Right atrium auricular region (tissue), 2 donors: ENCODE results near the gene ZNF491. TPM values are rescaled to one million over a fixed set of nuclear protein-coding genes. Genes with fewer than 3 reads are reported as not detected.
"Not testable (repeated sequence)": the region's sequence is repeated elsewhere in the genome, so short reads cannot be mapped to it uniquely, and the experiment has no call there.

ENCODE experiments used
- DNase-seq: peaks from one replicate; pipeline ENCODE4 v3.0.0-alpha.2; 2019; ENCODE audit warnings: low spot score
- H3K27ac ChIP-seq, 2 donors: fragments of 200-600 bp; sonication (generic); 1 replicate in 1 of 2; 2 replicates in 1 of 2; pipeline ENCODE4 v1.5.1; 2016 to 2019
- H3K27me3 ChIP-seq, 2 donors: fragments of 200-600 bp; sonication (generic); one replicate each; pipeline versions ENCODE4 v1.5.1 to v1.6.0; 2017 to 2019
- H3K36me3 ChIP-seq: fragments of 200-600 bp; sonication (generic); one replicate; pipeline ENCODE4 v1.5.1; 2016
- H3K4me1 ChIP-seq, 2 donors: fragments of 200-600 bp; sonication (generic); one replicate each; pipeline versions ENCODE4 v1.5.1 to v1.6.0; 2017 to 2019
- H3K4me3 ChIP-seq, 2 donors: fragments of 200-600 bp; sonication (generic); 1 replicate in 1 of 2; 2 replicates in 1 of 2; pipeline ENCODE4 v1.5.1; 2017 to 2019; ENCODE audit warnings: mild to moderate bottlenecking in 1 of 2, moderate library complexity in 1 of 2
- H3K9me3 ChIP-seq, 2 donors: fragments of 200-600 bp; sonication (generic); one replicate each; pipeline ENCODE4 v1.5.1; 2019
- CTCF ChIP-seq, 2 donors: fragments of 200-600 bp; sonication (generic); IDR thresholded peaks; one replicate each; pipeline ENCODE4 v1.5.1; 2019; ENCODE audit warnings: antibody characterized with exemption in 2 of 2
- total RNA-seq, 2 donors: library from RNA; depleted of rRNA; stranded (reverse); fragments of >200 nt; gene quantifications; one replicate each; pipeline ENCODE4 v1.1.0, GENCODE V29; 2016

ZNF491 gene
- total RNA-seq, 2 donors from 2014 or later = 1.6 to 6.2 TPM

- no peaks in the 10 kb centered on the region for H3K4me1 ChIP-seq
- H3K9me3 ChIP-seq = peaks cover 13 to 42% of the 10 kb centered on the region in 2 donors
- H3K27ac ChIP-seq = no peak overlapping the region
- peaks cover 40% of the 10 kb centered on the region for H3K36me3 ChIP-seq
- no peak for TF ChIP-seq CTCF (IDR thresholded peaks at IDR 0.05)
- no peaks in the 10 kb centered on the region for H3K27me3 ChIP-seq
- H3K4me3 ChIP-seq = no peak overlapping the region
- DNase-seq = no peak
These were observed 34.1 kb downstream of the ZNF491 start for GRCh38 chr19:11832253-11832912.

DNA sequence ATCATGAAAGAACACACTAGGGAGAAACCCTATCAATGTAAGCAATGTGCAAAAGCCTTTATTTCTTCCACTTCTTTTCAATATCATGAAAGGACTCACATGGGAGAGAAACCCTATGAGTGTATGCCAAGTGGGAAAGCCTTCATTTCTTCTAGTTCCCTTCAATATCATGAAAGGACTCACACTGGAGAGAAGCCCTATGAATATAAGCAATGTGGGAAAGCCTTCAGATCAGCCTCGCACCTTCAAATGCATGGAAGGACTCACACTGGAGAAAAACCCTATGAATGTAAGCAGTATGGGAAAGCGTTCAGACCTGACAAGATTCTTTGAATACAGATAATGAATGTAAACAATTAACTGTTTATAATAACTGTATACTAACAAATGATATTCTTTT lies 35.2 kb downstream of the ZNF491 start:
- H3K9me3 ChIP-seq = peaks cover 13 to 42% of the 10 kb centered on the region in 2 donors
- no peaks in the 10 kb centered on the region for H3K4me1 ChIP-seq
- peaks cover 40% of the 10 kb centered on the region for H3K36me3 ChIP-seq
- H3K27me3 ChIP-seq = no peaks in the 10 kb centered on the region
- no peak overlapping the region for H3K4me3 ChIP-seq
- no peak for TF ChIP-seq CTCF (IDR thresholded peaks at IDR 0.05)
- no peak overlapping the region for H3K27ac ChIP-seq
- no peak for DNase-seq

- Histone ChIP-seq H3K36me3 (peaks cover 31% of the 10 kb centered on the region), H3K9me3 (peaks cover 13 to 40% of the 10 kb centered on the region in 2 donors)
- H3K4me3 ChIP-seq, DNase-seq, H3K27me3 ChIP-seq, H3K27ac ChIP-seq, H3K4me1 ChIP-seq: not testable (repeated sequence)
These were observed 37.3 kb downstream of the ZNF491 start for GRCh38 chr19:11835626-11836066.

DNA sequence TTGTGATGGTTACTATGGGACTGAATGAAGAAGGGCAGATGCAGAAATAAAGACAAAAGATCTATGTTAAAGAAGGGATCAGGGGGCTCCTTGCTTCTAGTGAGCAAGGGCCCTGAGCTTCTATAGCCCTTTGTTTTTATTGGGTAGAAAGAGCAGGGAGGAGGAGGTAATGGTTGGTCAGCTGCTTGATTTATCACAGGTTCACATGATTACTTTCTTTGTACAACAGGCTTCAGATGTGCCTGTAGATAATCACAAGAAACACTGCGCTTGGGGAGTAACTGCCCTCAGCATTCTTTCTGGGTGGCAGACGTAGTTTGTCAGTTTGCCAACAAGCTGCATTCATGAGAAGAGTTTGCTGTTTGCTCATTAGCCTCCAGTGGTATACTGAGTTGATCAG lies 45.4 kb downstream of the ZNF491 start:
- Histone ChIP-seq H3K36me3 (no peaks in the 10 kb centered on the region), H3K27me3 (no peaks in the 10 kb centered on the region), H3K27ac (no peak overlapping the region), H3K4me3 (no peak overlapping the region), H3K9me3 (no peaks in the 10 kb centered on the region), H3K4me1 (peaks cover 0 to 4% of the 10 kb centered on the region in 2 donors)
- no peak for DNase-seq
- no peak for TF ChIP-seq CTCF (IDR thresholded peaks at IDR 0.05)

GRCh38 chr19:11847615-11848014 lies 49.3 kb downstream of the ZNF491 start:
- H3K27me3 ChIP-seq, H3K27ac ChIP-seq, H3K4me3 ChIP-seq, H3K9me3 ChIP-seq, DNase-seq, H3K36me3 ChIP-seq: not testable (repeated sequence)
- peaks cover 0 to 13% of the 10 kb centered on the region in 2 donors for H3K4me1 ChIP-seq

DNA sequence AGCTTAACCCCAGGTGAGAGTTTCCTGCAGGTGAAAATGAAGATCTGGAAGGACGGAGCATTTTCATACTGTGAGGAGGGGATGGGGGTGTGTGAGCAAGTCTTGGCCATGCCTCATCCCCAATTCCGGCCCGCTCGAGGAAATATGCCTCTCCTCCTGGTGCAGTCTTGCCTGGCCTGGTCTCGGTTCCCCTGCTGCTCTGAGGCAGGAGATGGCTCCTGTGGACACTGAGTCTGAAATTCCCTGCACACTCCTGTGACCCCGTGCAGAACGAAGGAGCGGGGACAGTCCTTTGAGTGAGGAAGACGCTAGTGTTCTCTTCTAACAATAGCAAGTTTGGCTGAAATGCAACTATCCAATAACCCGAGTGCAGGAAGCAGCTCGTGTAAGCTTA lies 49.9 kb downstream of the ZNF491 start:
- H3K4me3 ChIP-seq = peak overlapping the region; percentile 50 to 71
- H3K27ac ChIP-seq = peak overlapping the region in 1 of 2 donors; percentile 18
- no peaks in the 10 kb centered on the region for H3K36me3 ChIP-seq
- H3K4me1 ChIP-seq = peaks cover 0 to 13% of the 10 kb centered on the region in 2 donors
- H3K9me3 ChIP-seq = no peaks in the 10 kb centered on the region
- H3K27me3 ChIP-seq = no peaks in the 10 kb centered on the region
- no peak for TF ChIP-seq CTCF (IDR thresholded peaks at IDR 0.05)
- no peak for DNase-seq
